ENCODE data around the gene RAB7A. TPM values are rescaled to one million over a fixed set of nuclear protein-coding genes. Genes with fewer than 3 reads are reported as not detected.
"Not testable (repeated sequence)": the region's sequence is repeated elsewhere in the genome, so short reads cannot be mapped to it uniquely, and the experiment has no call there.

RAB7A gene
- total and polyA plus RNA-seq, 2 of the 13 experiments (the other 11 are each of a cell fraction or from before 2014, with no cell fraction given): 26.5 to 182 TPM

DNA sequence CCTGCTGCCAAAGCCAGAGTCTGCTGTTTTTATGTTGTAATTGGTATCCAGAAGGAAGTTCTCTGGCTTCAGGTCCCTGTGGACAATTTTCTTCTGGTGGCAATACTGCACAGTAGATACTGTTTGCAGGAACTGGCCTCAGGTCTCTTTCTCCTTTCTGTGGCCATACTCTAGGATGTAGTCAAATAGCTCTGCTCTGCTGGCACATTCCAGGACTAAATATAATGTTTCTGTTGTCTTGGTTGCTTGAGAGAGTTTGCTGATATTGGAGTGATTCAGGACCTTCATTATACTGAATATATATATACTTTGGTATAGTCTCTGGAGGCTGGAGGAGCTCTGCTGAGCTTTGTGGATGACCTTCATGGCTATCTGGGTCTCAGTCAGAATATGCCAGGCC, 23.1 kb downstream of the RAB7A start:
- H3K9me3 ChIP-seq (ENCODE audit: low read length): no peaks in the 10 kb centered on the region
- BruUV-seq (replicated peaks): no TSS peak
- no peak for DNase-seq (ENCODE audit: low spot score)
- in situ Hi-C loops (cut with HindIII; ENCODE audit: extremely low pct_ligation_motif_present, low pct_unique_long_range_greater_than_20kb) (no loop called here), intact Hi-C loops (cut with micrococcal nuclease; ENCODE audit: unreplicated experiment) (no loop called here)
- no peak overlapping the region for H2AFZ ChIP-seq (ENCODE audit: low read length)
- H3K36me3 ChIP-seq (replicated peaks in 1 of 2; ENCODE audit: control insufficient read depth in 1 of 2, insufficient read depth in 2 of 2, low read length in 2 of 2): peaks cover 4 to 8% of the 10 kb centered on the region in 2 experiments; a peak in 4 of 5 replicates
- H3K4me2 ChIP-seq (ENCODE audit: low read depth, low read length): no peak overlapping the region
- POLR2A ChIA-PET: no interaction called here
- no peak overlapping the region for H3K27ac ChIP-seq (ENCODE audit: extremely low read length, insufficient read depth, low read length)
- no peak overlapping the region for H3K4me3 ChIP-seq (replicated peaks in 1 of 3; ENCODE audit: insufficient read depth in 1 of 3, low read depth in 2 of 3, low read length in 3 of 3)
- 0 out of 2 replicates have a peak, but pooled peaks cover 5% of the 10 kb centered on the region for H3K4me1 ChIP-seq (ENCODE audit: insufficient read depth, low read length)
- CTCF ChIA-PET (ENCODE audit: low intra/inter-chr PET ratio, low total read pairs): no interaction called here
- peaks cover 45% of the 10 kb centered on the region for H4K20me1 ChIP-seq (ENCODE audit: insufficient read depth, low read length)
- peaks cover 90% of the 10 kb centered on the region for H3K79me2 ChIP-seq (ENCODE audit: insufficient read depth, low read length)
- FAIRE-seq: no peak
- TF ChIP-seq ZNF83 (CRISPR knock-in tag; IDR thresholded peaks at IDR 0.05; ENCODE audit: borderline replicate concordance) (no peak), HOXD1 (CRISPR knock-in tag; IDR thresholded peaks at IDR 0.05) (no peak), FIP1L1 (IDR thresholded peaks at IDR 0.05; ENCODE audit: borderline replicate concordance, insufficient read depth, low read depth, low read length) (no peak), MAFG (CRISPR knock-in tag; IDR thresholded peaks at IDR 0.05) (no peak), BRCA1 (CRISPR knock-in tag; IDR thresholded peaks at IDR 0.05) (no peak), NRL (CRISPR knock-in tag; IDR thresholded peaks at IDR 0.05; ENCODE audit: borderline replicate concordance) (no peak), SRSF9 (IDR thresholded peaks at IDR 0.05; ENCODE audit: borderline replicate concordance, insufficient read depth, low read depth, low read length, poor library complexity, severe bottlenecking) (no peak), ZNF34 (CRISPR knock-in tag; IDR thresholded peaks at IDR 0.05; ENCODE audit: borderline replicate concordance) (no peak), ZNF431 (CRISPR knock-in tag; IDR thresholded peaks at IDR 0.05; ENCODE audit: borderline replicate concordance, low read depth) (no peak), NFIB (CRISPR knock-in tag; IDR thresholded peaks at IDR 0.05; ENCODE audit: borderline replicate concordance) (no peak)
- TF ChIP-seq, protein P1, sequence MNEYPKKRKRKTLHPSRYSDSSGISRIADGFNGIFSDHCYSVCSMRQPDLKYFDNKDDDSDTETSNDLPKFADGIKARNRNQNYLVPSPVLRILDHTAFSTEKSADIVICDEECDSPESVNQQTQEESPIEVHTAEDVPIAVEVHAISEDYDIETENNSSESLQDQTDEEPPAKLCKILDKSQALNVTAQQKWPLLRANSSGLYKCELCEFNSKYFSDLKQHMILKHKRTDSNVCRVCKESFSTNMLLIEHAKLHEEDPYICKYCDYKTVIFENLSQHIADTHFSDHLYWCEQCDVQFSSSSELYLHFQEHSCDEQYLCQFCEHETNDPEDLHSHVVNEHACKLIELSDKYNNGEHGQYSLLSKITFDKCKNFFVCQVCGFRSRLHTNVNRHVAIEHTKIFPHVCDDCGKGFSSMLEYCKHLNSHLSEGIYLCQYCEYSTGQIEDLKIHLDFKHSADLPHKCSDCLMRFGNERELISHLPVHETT (CRISPR knock-in tag; conservative IDR thresholded peaks at IDR 0.05): no peak
- ATAC-seq: no peak
- H3K9ac ChIP-seq (ENCODE audit: insufficient read depth, low read depth, low read length): no peak overlapping the region
- no peaks in the 10 kb centered on the region for H3K27me3 ChIP-seq (ENCODE audit: control insufficient read depth in 1 of 2, insufficient read depth in 2 of 2, low read length in 2 of 2)

DNA sequence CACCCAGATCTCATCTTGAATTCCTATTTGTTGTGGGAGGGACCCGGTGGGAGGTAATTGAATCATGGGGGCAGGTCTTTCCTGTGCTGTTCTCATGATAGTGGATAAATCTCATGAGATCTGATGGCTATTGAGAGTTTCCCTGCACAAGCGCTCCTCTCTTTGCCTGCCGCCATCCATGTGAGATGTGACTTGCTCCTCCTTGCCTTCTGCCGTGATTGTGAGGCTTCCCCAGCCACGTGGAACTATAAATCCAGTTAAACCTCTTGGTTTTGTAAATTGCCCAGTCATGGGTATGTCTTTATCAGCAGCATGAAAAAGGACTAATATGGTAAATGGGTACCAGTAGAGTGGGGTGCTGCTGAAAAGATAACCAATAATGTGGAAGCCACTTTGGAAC, 23.6 kb downstream of the RAB7A start:
- H3K4me1 ChIP-seq (ENCODE audit: insufficient read depth, low read length); in situ Hi-C loops (cut with HindIII; ENCODE audit: extremely low pct_ligation_motif_present, low pct_unique_long_range_greater_than_20kb); intact Hi-C loops (cut with micrococcal nuclease; ENCODE audit: unreplicated experiment); H3K9ac ChIP-seq (ENCODE audit: insufficient read depth, low read depth, low read length); H3K4me2 ChIP-seq (ENCODE audit: low read depth, low read length); H3K27ac ChIP-seq (ENCODE audit: extremely low read length, insufficient read depth, low read length); H2AFZ ChIP-seq (ENCODE audit: low read length); DNase-seq (ENCODE audit: low spot score); H3K27me3 ChIP-seq (ENCODE audit: control insufficient read depth in 1 of 2, insufficient read depth in 2 of 2, low read length in 2 of 2); CTCF ChIA-PET (ENCODE audit: low intra/inter-chr PET ratio, low total read pairs); ATAC-seq; POLR2A ChIA-PET; H3K4me3 ChIP-seq (replicated peaks in 1 of 3; ENCODE audit: insufficient read depth in 1 of 3, low read depth in 2 of 3, low read length in 3 of 3); BruUV-seq (replicated peaks); H3K36me3 ChIP-seq (replicated peaks in 1 of 2; ENCODE audit: control insufficient read depth in 1 of 2, insufficient read depth in 2 of 2, low read length in 2 of 2); H3K9me3 ChIP-seq (ENCODE audit: low read length); FAIRE-seq: not testable (repeated sequence)
- 99% methylated on average over 5 of the region's 5 CpGs for WGBS (ENCODE audit: low lambda C conversion rate)
- H3K79me2 ChIP-seq (ENCODE audit: insufficient read depth, low read length): peaks cover 90% of the 10 kb centered on the region
- H4K20me1 ChIP-seq (ENCODE audit: insufficient read depth, low read length): peaks cover 43% of the 10 kb centered on the region
